Skeletal muscle tissue (tissue), 4 donors: ENCODE results near the gene SLC8A1. TPM values are rescaled to one million over a fixed set of nuclear protein-coding genes. Genes with fewer than 3 reads are reported as not detected.

Experiments used
- H3K27ac ChIP-seq: one replicate; pipeline ENCODE4 v1.7.0; 2013; ENCODE audit warnings: mild to moderate bottlenecking, low read depth, low read length, inconsistent platforms
- H3K27me3 ChIP-seq, 3 donors: one replicate each; pipeline ENCODE4 v1.7.0; 2013; ENCODE audit warnings: low read length in 3 of 3; ENCODE audit not compliant: control insufficient read depth in 3 of 3, insufficient read depth in 3 of 3
- H3K36me3 ChIP-seq, 3 donors: one replicate each; pipeline ENCODE4 v1.7.0; 2013; ENCODE audit warnings: low read length in 3 of 3; ENCODE audit not compliant: control insufficient read depth in 3 of 3, insufficient read depth in 3 of 3
- H3K4me1 ChIP-seq, 3 donors: one replicate each; pipeline ENCODE4 v1.7.0; 2013; ENCODE audit warnings: low read length in 3 of 3, mild to moderate bottlenecking in 3 of 3; ENCODE audit not compliant: control insufficient read depth in 3 of 3, insufficient read depth in 3 of 3
- H3K4me3 ChIP-seq, 3 donors: one replicate each; pipeline ENCODE4 v1.7.0; 2013; ENCODE audit warnings: low read length in 3 of 3
- H3K9ac ChIP-seq, 3 donors: one replicate each; pipeline ENCODE4 v1.7.0; 2013; ENCODE audit warnings: low read length in 3 of 3, mild to moderate bottlenecking in 3 of 3, moderate library complexity in 2 of 3, low read depth in 1 of 3
- H3K9me3 ChIP-seq, 3 donors: one replicate each; pipeline ENCODE4 v1.7.0; 2013; ENCODE audit warnings: low read length in 3 of 3; ENCODE audit not compliant: control insufficient read depth in 3 of 3
- total RNA-seq: library from RNA; depleted of rRNA; stranded (reverse); fragments of >200 nt; gene quantifications from one replicate; pipeline ENCODE4 v1.2.3, GENCODE V29; 2014
- donor health status: Osteomylitis.

The SLC8A1 gene
- total RNA-seq, 1 donor from 2014 or later = 45.9 TPM

DNA sequence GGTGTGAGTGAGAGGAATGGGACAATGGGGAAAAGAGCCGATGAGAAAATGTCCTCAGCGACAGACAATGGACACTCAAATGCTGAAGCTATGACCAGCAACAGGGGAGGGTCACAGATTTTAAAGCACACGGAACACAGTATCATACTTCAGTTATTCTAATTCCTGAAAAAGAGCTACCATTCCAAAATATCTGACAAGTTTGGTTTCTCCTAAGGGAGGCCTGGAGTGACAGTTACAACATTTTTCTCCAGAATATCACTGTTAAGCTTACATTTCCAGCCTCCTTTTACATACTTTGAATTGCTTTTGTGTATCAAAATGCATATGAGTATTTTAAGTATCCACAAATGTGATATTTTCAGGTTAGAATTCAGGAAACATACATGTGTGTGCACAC is 351.2 kb downstream of the SLC8A1 start:
- H3K27ac ChIP-seq = no peak overlapping the region
- no peak overlapping the region for H3K4me3 ChIP-seq
- H3K9ac ChIP-seq = no peak overlapping the region
- peaks cover 0 to 2% (median 0%) of the 10 kb centered on the region in 3 donors for H3K4me1 ChIP-seq
- no peaks in the 10 kb centered on the region for H3K36me3 ChIP-seq
- no peaks in the 10 kb centered on the region for H3K9me3 ChIP-seq
- no peaks in the 10 kb centered on the region for H3K27me3 ChIP-seq

DNA sequence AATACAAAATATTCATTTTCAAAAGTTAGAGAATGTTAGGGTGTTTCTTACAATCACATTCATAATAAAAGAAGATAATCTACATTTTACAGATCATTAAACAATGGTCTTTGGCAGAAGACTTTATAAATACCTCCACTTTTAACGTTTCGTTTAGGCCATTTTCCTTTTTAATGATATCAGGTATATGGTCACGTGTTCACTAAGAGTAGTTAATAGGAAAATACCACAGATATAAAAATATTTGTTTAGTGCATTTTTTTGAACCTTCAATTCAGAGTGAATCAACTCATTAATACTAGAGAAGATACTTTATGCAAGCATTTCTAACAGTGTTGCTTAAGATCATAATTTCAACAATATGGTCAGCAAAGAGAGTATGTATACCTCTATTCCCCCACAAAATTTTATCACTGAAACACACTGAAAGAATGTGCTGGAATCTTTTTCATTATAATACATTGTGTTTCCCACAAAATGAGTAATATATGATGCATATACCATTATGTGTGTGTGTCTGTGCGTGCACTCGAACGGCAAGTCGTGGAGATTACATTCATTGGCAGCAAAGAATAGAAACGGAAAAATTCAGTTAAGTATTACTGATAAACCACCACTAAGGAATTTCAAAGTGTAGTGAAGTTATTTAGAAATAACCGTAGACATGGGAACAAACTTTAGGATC is 353.0 kb downstream of the SLC8A1 start:
- Histone ChIP-seq H3K4me3 (no peak overlapping the region), H3K4me1 (no peaks in the 10 kb centered on the region), H3K9me3 (no peaks in the 10 kb centered on the region), H3K36me3 (no peaks in the 10 kb centered on the region), H3K27ac (no peak overlapping the region), H3K9ac (no peak overlapping the region), H3K27me3 (no peaks in the 10 kb centered on the region)

GRCh38 chr2:40097691-40098385 is 354.1 kb downstream of the SLC8A1 start:
- Histone ChIP-seq H3K27ac (no peak overlapping the region), H3K4me1 (no peaks in the 10 kb centered on the region), H3K9me3 (no peaks in the 10 kb centered on the region), H3K4me3 (no peak overlapping the region), H3K9ac (no peak overlapping the region), H3K27me3 (no peaks in the 10 kb centered on the region), H3K36me3 (no peaks in the 10 kb centered on the region)

DNA sequence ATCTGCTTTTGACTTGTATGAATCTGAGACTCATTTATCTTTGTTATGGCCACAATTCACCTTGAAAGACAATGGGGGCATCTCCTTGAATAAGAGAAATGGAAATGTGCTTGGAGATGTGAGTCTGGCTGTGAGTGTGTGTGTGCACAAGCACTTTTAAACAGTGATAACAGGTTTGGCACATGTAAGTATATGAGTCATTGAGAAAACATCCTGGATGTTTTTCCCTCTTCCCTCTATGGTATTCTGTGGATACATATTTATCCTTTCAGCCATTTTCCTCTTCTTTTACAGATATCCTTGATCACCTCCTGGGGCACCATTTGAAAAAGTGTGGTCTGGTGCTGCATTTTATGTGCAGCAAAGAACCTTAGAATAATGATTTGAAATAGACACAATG is 355.5 kb downstream of the SLC8A1 start:
- H3K4me3 ChIP-seq = no peak overlapping the region
- no peak overlapping the region for H3K27ac ChIP-seq
- H3K9ac ChIP-seq = no peak overlapping the region
- no peaks in the 10 kb centered on the region for H3K4me1 ChIP-seq
- no peaks in the 10 kb centered on the region for H3K36me3 ChIP-seq
- H3K9me3 ChIP-seq = no peaks in the 10 kb centered on the region
- H3K27me3 ChIP-seq = no peaks in the 10 kb centered on the region

- Histone ChIP-seq H3K4me1 (no peaks in the 10 kb centered on the region), H3K27me3 (no peaks in the 10 kb centered on the region), H3K9me3 (no peaks in the 10 kb centered on the region), H3K4me3 (no peak overlapping the region), H3K9ac (no peak overlapping the region), H3K27ac (no peak overlapping the region), H3K36me3 (no peaks in the 10 kb centered on the region)
Observed at GRCh38 chr2:40095000-40095399, 356.9 kb downstream of the SLC8A1 start.

DNA sequence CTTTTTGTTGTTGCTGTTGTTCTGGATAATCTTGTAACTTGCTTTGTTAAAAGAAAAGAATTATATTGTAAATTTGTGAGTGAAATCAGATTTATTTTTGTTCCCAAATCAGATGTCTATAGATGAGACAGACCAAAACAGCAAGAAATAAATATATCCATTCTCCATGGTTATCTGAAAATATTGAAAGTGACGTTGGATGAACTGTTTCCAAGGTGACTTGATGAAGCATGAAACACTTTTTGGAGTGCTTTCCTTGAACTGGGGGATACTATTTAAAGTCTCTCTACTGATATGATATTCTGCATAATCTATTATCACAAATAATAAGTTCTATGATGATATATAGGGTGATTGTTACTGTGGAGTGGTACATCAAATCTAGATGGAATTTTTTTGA is 357.4 kb downstream of the SLC8A1 start:
- H3K9me3 ChIP-seq = no peaks in the 10 kb centered on the region
- H3K9ac ChIP-seq = no peak overlapping the region
- H3K27ac ChIP-seq = no peak overlapping the region

GRCh38 chr2:40093021-40093675 is 358.7 kb downstream of the SLC8A1 start:
- Histone ChIP-seq H3K9me3 (no peaks in the 10 kb centered on the region), H3K27me3 (no peaks in the 10 kb centered on the region), H3K27ac (no peak overlapping the region), H3K9ac (no peak overlapping the region), H3K36me3 (no peaks in the 10 kb centered on the region), H3K4me3 (no peak overlapping the region), H3K4me1 (no peaks in the 10 kb centered on the region)

More for the DNA sequence above, 357.4 kb downstream of the SLC8A1 start:
- H3K36me3 ChIP-seq = no peaks in the 10 kb centered on the region
- no peaks in the 10 kb centered on the region for H3K4me1 ChIP-seq
- no peak overlapping the region for H3K4me3 ChIP-seq
- no peaks in the 10 kb centered on the region for H3K27me3 ChIP-seq

- no peaks in the 10 kb centered on the region for H3K36me3 ChIP-seq
- H3K9ac ChIP-seq = no peak overlapping the region
- no peak overlapping the region for H3K4me3 ChIP-seq
- H3K27ac ChIP-seq = no peak overlapping the region
- no peaks in the 10 kb centered on the region for H3K4me1 ChIP-seq
- H3K9me3 ChIP-seq = no peaks in the 10 kb centered on the region
- no peaks in the 10 kb centered on the region for H3K27me3 ChIP-seq
Observed at GRCh38 chr2:40090044-40090443, 361.8 kb downstream of the SLC8A1 start.

DNA sequence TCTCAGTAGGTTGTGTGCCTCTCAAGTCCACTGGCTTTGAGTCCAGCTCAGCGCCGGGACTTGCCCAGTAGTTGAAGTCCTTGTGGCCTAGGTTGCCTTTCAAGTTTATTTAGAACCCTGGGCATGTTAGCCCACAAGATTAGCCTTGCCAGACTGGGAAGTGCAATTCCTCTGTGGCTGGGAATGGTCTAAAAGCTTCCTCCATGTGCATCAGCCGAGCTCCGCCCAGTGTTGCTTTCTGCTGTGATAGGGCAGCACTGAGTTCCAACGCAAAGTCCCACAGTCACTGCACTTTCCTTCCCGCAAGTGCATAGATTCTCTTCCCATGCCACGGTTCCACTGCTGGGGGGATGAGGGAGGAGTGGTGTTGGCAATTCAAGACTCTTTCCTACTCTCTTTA is 364.0 kb downstream of the SLC8A1 start:
- H3K4me1 ChIP-seq = no peaks in the 10 kb centered on the region
- no peak overlapping the region for H3K9ac ChIP-seq
- no peaks in the 10 kb centered on the region for H3K36me3 ChIP-seq
- no peaks in the 10 kb centered on the region for H3K9me3 ChIP-seq
- no peaks in the 10 kb centered on the region for H3K27me3 ChIP-seq
- no peak overlapping the region for H3K4me3 ChIP-seq
- H3K27ac ChIP-seq = no peak overlapping the region

DNA sequence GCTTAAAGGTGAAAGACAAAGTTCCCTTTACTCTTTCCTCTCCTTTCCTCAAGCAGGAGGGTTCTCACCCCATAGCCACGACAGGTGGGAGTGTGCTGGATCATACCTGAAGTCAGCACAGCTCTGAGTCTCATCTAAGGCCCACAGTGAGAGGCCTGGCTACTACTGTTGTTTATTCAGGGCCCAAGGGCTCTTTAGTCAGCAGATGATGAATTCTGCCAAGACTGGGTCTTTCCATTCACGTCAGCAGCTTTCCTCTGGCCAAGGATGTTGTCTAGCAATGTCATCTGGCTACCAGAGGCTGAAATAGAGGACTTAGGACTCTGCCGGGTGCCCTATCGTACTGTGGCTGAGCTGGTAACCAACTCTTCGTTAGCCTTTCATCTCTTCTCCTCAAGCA is 364.5 kb downstream of the SLC8A1 start:
- Histone ChIP-seq H3K4me1 (no peaks in the 10 kb centered on the region), H3K27me3 (no peaks in the 10 kb centered on the region), H3K9ac (no peak overlapping the region), H3K4me3 (no peak overlapping the region), H3K36me3 (no peaks in the 10 kb centered on the region), H3K9me3 (no peaks in the 10 kb centered on the region), H3K27ac (no peak overlapping the region)
